K562 (cell line): ENCODE measurements around the gene ZNF438. TPM values are rescaled to one million over a fixed set of nuclear protein-coding genes. Genes with fewer than 3 reads are reported as not detected.

ENCODE experiments used
- ATF1 ChIP-seq, 2 experiments: fragments of 450-650 bp in 1 of 2; IDR thresholded peaks; 2 replicates each; pipeline ENCODE4 v1.6.1; 2016; ENCODE audit warnings: missing compliant biosample characterization in 1 of 2, missing genetic modification characterization in 1 of 2
- ERF ChIP-seq: fragments of 450-650 bp; formaldehyde crosslinking; IDR thresholded peaks from 2 replicates; pipeline ENCODE4 v1.4.0; 2020; ENCODE audit warnings: mild to moderate bottlenecking, mixed read lengths
- GATAD2B ChIP-seq: fragments of 450-650 bp; IDR thresholded peaks from 2 replicates; pipeline ENCODE4 v1.6.1; 2017; ENCODE audit warnings: mild to moderate bottlenecking, borderline replicate concordance
- HDAC2 ChIP-seq: fragments of 450-650 bp; IDR thresholded peaks from 2 replicates; pipeline ENCODE4 v1.6.1; 2016; ENCODE audit warnings: mild to moderate bottlenecking
- KDM1A ChIP-seq, 2 experiments: fragments of 450-650 bp; IDR thresholded peaks; 2 replicates each; pipeline ENCODE4 v1.6.1; 2016; ENCODE audit warnings: mild to moderate bottlenecking in 2 of 2
- MCM5 ChIP-seq: fragments of 450-650 bp; IDR thresholded peaks from 2 replicates; pipeline ENCODE4 v1.6.1; 2016; ENCODE audit warnings: low read depth
- NBN ChIP-seq: fragments of 450-650 bp; IDR thresholded peaks from 2 replicates; pipeline ENCODE4 v1.6.1; 2016; ENCODE audit warnings: low read depth, mild to moderate bottlenecking
- PTRF ChIP-seq: fragments of 450-650 bp; IDR thresholded peaks from 2 replicates; pipeline ENCODE4 v1.6.1; 2016; ENCODE audit warnings: mild to moderate bottlenecking, missing genetic modification characterization, missing compliant biosample characterization
- SP2 ChIP-seq: IDR thresholded peaks from 2 replicates; pipeline ENCODE4 v1.6.1; 2011; ENCODE audit warnings: mild to moderate bottlenecking, low read depth, low read length, moderate library complexity; ENCODE audit not compliant: poor library complexity, severe bottlenecking; ENCODE audit errors: extremely low read depth
- TBP ChIP-seq: optimal IDR thresholded peaks from 2 replicates; pipeline ENCODE3; 2011; ENCODE audit warnings: low read depth, low read length, improper control_type of control experiment
- TCF3 ChIP-seq: sonication (generic); formaldehyde crosslinking; IDR thresholded peaks from 2 replicates; pipeline ENCODE4 v1.4.0; 2020; ENCODE audit warnings: mild to moderate bottlenecking, missing genetic modification reagents
- TEAD2 ChIP-seq: fragments of 450-650 bp; IDR thresholded peaks from 2 replicates; pipeline ENCODE4 v1.6.1; 2016; ENCODE audit warnings: missing genetic modification characterization, control low read depth, missing compliant biosample characterization
- THRAP3 ChIP-seq: fragments of 450-650 bp; IDR thresholded peaks from 2 replicates; pipeline ENCODE4 v1.6.1; 2016; ENCODE audit warnings: mild to moderate bottlenecking, inconsistent platforms, borderline replicate concordance
- TOE1 ChIP-seq, 2 experiments: fragments of 450-650 bp in 1 of 2; sonication (generic) in 1 of 2; formaldehyde crosslinking in 1 of 2; IDR thresholded peaks; 2 replicates each; pipeline versions ENCODE4 v1.7.1 to v1.8.0; 2016 to 2022; ENCODE audit warnings: borderline replicate concordance in 2 of 2, mild to moderate bottlenecking in 2 of 2, antibody characterized with exemption in 1 of 2, inconsistent platforms in 1 of 2, low read depth in 1 of 2, missing genetic modification reagents in 1 of 2, moderate library complexity in 1 of 2
- ZNF311 ChIP-seq: fragments of 250-450 bp; sonication (Bioruptor Pico); IDR thresholded peaks from 2 replicates; pipeline ENCODE4 v1.4.0; 2020; ENCODE audit warnings: mild to moderate bottlenecking, moderate library complexity
- ZNF778 ChIP-seq: fragments of 450-650 bp; formaldehyde crosslinking; IDR thresholded peaks from 2 replicates; pipeline ENCODE4 v1.4.0; 2020; ENCODE audit warnings: mild to moderate bottlenecking, moderate library complexity
- polyA plus RNA-seq, 8 experiments: library from polyadenylated mRNA; depleted of rRNA in 4 of 8; stranded (reverse) in 5 of 8; unstranded in 3 of 8; fragments of >200 nt; fragmentation: Nextera tagmentation in 2 of 8; fragmentation: Illumina TruSeq in 1 of 8; extraction: Ambion mirVana in 2 of 8; extraction: Trizol in 1 of 8; gene quantifications; 2 replicates each; pipeline versions ENCODE4 v1.2.1 to v1.2.3, GENCODE V29; 2011 to 2014; ENCODE audit warnings: inconsistent platforms in 1 of 8, missing spikeins in 1 of 8
- total RNA-seq, 7 experiments: library from RNA; depleted of rRNA in 6 of 7; stranded (reverse); fragments of >200 nt in 6 of 7; fragmentation: Illumina TruSeq in 2 of 7; extraction: Trizol in 2 of 7; gene quantifications; 2 replicates each; pipeline versions ENCODE4 v1.2.1 to v1.2.3, GENCODE V29; 2011 to 2021; ENCODE audit warnings: low replicate concordance in 1 of 7
- TF ChIP-seq, protein P1 (sequence below): fragments of 250-450 bp; sonication (Bioruptor Pico); IDR thresholded peaks from 2 replicates; pipeline ENCODE4 v1.5.1; 2021; ENCODE audit warnings: mild to moderate bottlenecking
- TF ChIP-seq, protein P2 (sequence below), 3 experiments: fragments of 200-800 bp in 1 of 3; sonication (Bioruptor generic) in 1 of 3; sonication (generic) in 1 of 3; formaldehyde crosslinking in 1 of 3; IDR thresholded peaks; 2 replicates each; pipeline versions ENCODE4 v1.6.1 to v1.8.0; 2016 to 2022; ENCODE audit warnings: mild to moderate bottlenecking in 2 of 3, missing compliant biosample characterization in 2 of 3, missing genetic modification characterization in 2 of 3, missing genetic modification reagents in 1 of 3
- TF ChIP-seq, protein P3 (sequence below): sonication (generic); formaldehyde crosslinking; IDR thresholded peaks from 2 replicates; pipeline ENCODE4 v1.8.0; 2022; ENCODE audit warnings: missing genetic modification reagents, mild to moderate bottlenecking, moderate library complexity, borderline replicate concordance
- TF ChIP-seq, protein P4 (sequence below): fragments of 250-450 bp; sonication (Bioruptor Pico); IDR thresholded peaks from 2 replicates; pipeline ENCODE4 v1.8.0; 2021; ENCODE audit warnings: borderline replicate concordance, mild to moderate bottlenecking, moderate library complexity; ENCODE audit not compliant: poor library complexity, severe bottlenecking
- TF ChIP-seq, protein P5 (sequence below): fragments of 250-450 bp; sonication (Bioruptor Pico); IDR thresholded peaks from 2 replicates; pipeline ENCODE4 v1.8.0; 2022; ENCODE audit warnings: inconsistent platforms

ZNF438 gene
- total and polyA plus RNA-seq, 9 of the 15 experiments (the other 6 are each of a cell fraction or from before 2014, with no cell fraction given): 0.45 to 1.5 (median 0.91) TPM

DNA sequence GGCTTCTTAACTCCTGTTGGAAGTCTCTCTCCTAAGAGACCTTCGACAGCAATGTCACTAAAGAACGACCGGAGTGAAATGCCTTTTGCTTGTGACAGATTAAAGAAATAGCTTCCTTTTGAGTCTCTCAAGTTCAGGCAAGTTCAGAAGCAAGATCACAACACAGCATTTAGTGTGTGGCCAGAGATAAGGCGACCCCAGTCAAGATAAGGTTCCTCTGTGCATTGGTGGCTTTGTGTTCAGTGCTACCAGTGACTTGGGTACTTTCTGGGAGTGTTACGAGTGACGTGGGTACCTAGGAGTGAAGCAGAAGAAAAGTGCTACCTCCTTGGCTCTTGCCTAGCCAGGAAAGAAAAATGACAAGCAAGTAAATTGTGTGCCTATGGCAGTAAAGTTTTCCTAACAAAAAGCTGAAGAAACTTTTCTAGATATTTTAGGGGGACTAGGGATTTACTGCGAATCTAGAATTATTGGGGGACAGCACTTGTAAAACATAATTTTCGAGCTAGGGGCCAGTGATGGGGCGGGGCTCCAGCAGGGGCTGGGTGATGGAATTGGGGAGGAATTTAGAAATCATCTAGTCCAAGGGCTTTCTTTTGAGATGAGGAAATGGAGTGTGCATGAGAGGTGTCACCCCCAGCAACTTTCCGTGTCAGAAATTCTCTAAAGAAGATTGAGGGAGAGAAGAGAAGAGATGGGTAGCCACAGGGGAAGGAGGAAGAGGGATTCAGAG is 210.2 kb downstream of the ZNF438 start (continued):
- TF ChIP-seq, protein P1, sequence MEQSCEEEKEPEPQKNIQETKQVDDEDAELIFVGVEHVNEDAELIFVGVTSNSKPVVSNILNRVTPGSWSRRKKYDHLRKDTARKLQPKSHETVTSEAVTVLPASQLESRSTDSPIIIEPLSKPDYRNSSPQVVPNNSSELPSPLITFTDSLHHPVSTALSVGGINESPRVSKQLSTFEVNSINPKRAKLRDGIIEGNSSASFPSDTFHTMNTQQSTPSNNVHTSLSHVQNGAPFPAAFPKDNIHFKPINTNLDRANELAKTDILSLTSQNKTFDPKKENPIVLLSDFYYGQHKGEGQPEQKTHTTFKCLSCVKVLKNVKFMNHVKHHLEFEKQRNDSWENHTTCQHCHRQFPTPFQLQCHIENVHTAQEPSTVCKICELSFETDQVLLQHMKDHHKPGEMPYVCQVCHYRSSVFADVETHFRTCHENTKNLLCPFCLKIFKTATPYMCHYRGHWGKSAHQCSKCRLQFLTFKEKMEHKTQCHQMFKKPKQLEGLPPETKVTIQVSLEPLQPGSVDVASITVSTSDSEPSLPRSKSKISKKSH: no peak
- no peak for TF ChIP-seq MCM5
- no peak for TF ChIP-seq SP2
- no peak for TF ChIP-seq TBP
- TF ChIP-seq HDAC2: peak; percentile 73; the same call in 1 of the 2 replicates
- TF ChIP-seq NBN: 0 out of 2 replicates have a peak, but pooled peaks have one; percentile 52
- no peak for TF ChIP-seq ATF1 (CRISPR knock-in tag; IDR thresholded peaks at IDR 0.05)
- TF ChIP-seq ATF1 (tag; IDR thresholded peaks at IDR 0.05): peak; percentile 73
- TF ChIP-seq ZNF311 (CRISPR knock-in tag): no peak
- peak; percentile 75 for TF ChIP-seq TCF3
- no peak for TF ChIP-seq ERF
- peak; percentile 55 to 75; a peak in 3 of 4 replicates for TF ChIP-seq KDM1A (IDR thresholded peaks at IDR 0.05)
- TF ChIP-seq PTRF (tag): no peak
- no peak for TF ChIP-seq ZNF778 (CRISPR knock-in tag)
- TF ChIP-seq, protein P2, sequence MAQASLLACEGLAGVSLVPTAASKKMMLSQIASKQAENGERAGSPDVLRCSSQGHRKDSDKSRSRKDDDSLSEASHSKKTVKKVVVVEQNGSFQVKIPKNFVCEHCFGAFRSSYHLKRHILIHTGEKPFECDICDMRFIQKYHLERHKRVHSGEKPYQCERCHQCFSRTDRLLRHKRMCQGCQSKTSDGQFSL (CRISPR knock-in tag; IDR thresholded peaks at IDR 0.05): no peak
- TF ChIP-seq, protein P2 (tag; IDR thresholded peaks at IDR 0.05): peak in 1 of 2 experiments; percentile 9; a peak in 1 of 4 replicates
- TF ChIP-seq THRAP3: no peak
- TF ChIP-seq, protein P3, sequence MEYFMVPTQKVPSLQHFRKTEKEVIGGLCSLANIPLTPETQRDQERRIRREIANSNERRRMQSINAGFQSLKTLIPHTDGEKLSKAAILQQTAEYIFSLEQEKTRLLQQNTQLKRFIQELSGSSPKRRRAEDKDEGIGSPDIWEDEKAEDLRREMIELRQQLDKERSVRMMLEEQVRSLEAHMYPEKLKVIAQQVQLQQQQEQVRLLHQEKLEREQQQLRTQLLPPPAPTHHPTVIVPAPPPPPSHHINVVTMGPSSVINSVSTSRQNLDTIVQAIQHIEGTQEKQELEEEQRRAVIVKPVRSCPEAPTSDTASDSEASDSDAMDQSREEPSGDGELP: no peak
- TF ChIP-seq GATAD2B: 0 out of 2 replicates have a peak, but pooled peaks have one; percentile 33
- TF ChIP-seq, protein P4, sequence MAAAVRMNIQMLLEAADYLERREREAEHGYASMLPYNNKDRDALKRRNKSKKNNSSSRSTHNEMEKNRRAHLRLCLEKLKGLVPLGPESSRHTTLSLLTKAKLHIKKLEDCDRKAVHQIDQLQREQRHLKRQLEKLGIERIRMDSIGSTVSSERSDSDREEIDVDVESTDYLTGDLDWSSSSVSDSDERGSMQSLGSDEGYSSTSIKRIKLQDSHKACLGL (CRISPR knock-in tag): no peak
- no peak for TF ChIP-seq TEAD2 (tag)
- TF ChIP-seq TOE1 (IDR thresholded peaks at IDR 0.05; ENCODE audit: borderline replicate concordance): no peak
- no peak for TF ChIP-seq TOE1 (CRISPR knock-in tag; IDR thresholded peaks at IDR 0.05; ENCODE audit: borderline replicate concordance, low read depth)
- TF ChIP-seq, protein P5, sequence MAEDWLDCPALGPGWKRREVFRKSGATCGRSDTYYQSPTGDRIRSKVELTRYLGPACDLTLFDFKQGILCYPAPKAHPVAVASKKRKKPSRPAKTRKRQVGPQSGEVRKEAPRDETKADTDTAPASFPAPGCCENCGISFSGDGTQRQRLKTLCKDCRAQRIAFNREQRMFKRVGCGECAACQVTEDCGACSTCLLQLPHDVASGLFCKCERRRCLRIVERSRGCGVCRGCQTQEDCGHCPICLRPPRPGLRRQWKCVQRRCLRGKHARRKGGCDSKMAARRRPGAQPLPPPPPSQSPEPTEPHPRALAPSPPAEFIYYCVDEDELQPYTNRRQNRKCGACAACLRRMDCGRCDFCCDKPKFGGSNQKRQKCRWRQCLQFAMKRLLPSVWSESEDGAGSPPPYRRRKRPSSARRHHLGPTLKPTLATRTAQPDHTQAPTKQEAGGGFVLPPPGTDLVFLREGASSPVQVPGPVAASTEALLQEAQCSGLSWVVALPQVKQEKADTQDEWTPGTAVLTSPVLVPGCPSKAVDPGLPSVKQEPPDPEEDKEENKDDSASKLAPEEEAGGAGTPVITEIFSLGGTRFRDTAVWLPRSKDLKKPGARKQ (CRISPR knock-in tag): no peak
